Activated T-cell treated with anti-CD3 and anti-CD28 coated beads, Interleukin-2, amount 50 U/mL, for 24 hours (primary cell): ENCODE measurements around the gene XK.
"Not testable (repeated sequence)": the region's sequence is repeated elsewhere in the genome, so short reads cannot be mapped to it uniquely, and the experiment has no call there.

ENCODE experiments used
- DNase-seq: peaks from one replicate; pipeline ENCODE4 v3.0.0-alpha.2; 2020
- H3K27ac Mint-ChIP-seq: 2 replicates; pipeline ENCODE4 v1.8.0; 2020; ENCODE audit warnings: mild to moderate bottlenecking, mixed read lengths
- H3K27me3 Mint-ChIP-seq: 2 replicates; pipeline ENCODE4 v1.8.0; 2020; ENCODE audit warnings: mixed read lengths
- H3K36me3 Mint-ChIP-seq: 2 replicates; pipeline ENCODE4 v1.8.0; 2020; ENCODE audit warnings: low read depth, mixed read lengths
- H3K4me1 Mint-ChIP-seq: 2 replicates; pipeline ENCODE4 v1.8.0; 2020; ENCODE audit warnings: low read depth, mixed read lengths
- H3K4me3 Mint-ChIP-seq: 2 replicates; pipeline ENCODE4 v1.8.0; 2020; ENCODE audit warnings: mild to moderate bottlenecking, moderate library complexity, mixed read lengths
- H3K9me3 Mint-ChIP-seq: 2 replicates; pipeline ENCODE4 v1.8.0; 2020; ENCODE audit warnings: mixed read lengths

Gene XK, protein sequence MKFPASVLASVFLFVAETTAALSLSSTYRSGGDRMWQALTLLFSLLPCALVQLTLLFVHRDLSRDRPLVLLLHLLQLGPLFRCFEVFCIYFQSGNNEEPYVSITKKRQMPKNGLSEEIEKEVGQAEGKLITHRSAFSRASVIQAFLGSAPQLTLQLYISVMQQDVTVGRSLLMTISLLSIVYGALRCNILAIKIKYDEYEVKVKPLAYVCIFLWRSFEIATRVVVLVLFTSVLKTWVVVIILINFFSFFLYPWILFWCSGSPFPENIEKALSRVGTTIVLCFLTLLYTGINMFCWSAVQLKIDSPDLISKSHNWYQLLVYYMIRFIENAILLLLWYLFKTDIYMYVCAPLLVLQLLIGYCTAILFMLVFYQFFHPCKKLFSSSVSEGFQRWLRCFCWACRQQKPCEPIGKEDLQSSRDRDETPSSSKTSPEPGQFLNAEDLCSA

GRCh38 chrX:37685381-37686359, at the start of gene XK:
Gene XK (plus strand): TSS chrX:37685791. CDS start chrX:37685962, 171 bp downstream.
- Mint-ChIP-seq H3K4me1 (peaks cover 6% of the 10 kb centered on the region), H3K9me3 (no peaks in the 10 kb centered on the region), H3K27ac (no peak within 1 kb of the TSS), H3K27me3 (peaks cover 35% of the 10 kb centered on the region), H3K36me3 (no peaks in the 10 kb centered on the region), H3K4me3 (peak within 1 kb of the TSS; percentile 62)
- peak; percentile 68 for DNase-seq

DNA sequence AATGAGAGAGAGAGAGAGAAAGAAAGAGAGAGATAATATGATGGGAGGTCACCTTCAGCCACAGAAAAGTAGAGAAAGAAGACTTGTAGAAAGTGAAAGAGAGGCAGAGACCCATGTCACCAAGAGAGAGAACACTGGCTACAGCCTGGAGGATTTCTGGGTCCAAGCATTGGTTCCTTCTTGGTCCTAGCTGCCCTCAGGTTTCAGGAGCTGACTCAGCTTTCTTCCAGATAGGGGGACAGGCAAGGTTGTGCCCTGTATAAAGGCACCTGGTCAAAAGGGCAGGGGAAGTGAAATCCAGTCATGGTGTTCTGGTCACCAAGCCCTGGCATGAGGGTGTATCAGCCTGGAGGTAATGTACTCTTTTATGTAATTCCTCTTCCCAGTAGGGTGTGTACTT, 47.5 kb upstream of the XK start:
- no peak overlapping the region for H3K27ac Mint-ChIP-seq
- H3K36me3 Mint-ChIP-seq = no peaks in the 10 kb centered on the region
- H3K4me3 Mint-ChIP-seq = no peak overlapping the region
- DNase-seq = no peak
- no peaks in the 10 kb centered on the region for H3K9me3 Mint-ChIP-seq
- no peaks in the 10 kb centered on the region for H3K4me1 Mint-ChIP-seq
- peaks cover 38% of the 10 kb centered on the region for H3K27me3 Mint-ChIP-seq

DNA sequence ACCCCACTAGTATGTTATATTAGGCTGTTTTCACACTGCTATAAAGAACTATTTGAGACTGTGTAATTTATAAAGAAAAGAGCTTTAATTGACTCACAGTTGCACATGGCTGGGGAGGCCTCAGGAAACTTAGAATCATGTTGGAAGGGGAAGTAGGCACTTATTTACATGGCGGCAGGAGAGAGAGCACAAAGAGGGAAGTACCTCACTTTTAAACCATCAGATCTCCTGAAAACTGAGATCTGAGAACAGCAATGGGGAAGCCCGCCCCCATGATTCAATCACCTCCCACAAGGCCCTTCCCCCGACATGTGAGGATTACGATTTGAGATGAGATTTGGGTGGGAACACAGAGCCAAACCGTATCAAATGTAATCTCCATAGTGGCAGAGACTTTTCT, 45.4 kb upstream of the XK start:
- H3K4me3 Mint-ChIP-seq = no peak overlapping the region
- no peak overlapping the region for H3K27ac Mint-ChIP-seq
- peaks cover 33% of the 10 kb centered on the region for H3K27me3 Mint-ChIP-seq
- H3K9me3 Mint-ChIP-seq = no peaks in the 10 kb centered on the region
- H3K36me3 Mint-ChIP-seq = no peaks in the 10 kb centered on the region
- H3K4me1 Mint-ChIP-seq = no peaks in the 10 kb centered on the region
- DNase-seq = no peak

DNA sequence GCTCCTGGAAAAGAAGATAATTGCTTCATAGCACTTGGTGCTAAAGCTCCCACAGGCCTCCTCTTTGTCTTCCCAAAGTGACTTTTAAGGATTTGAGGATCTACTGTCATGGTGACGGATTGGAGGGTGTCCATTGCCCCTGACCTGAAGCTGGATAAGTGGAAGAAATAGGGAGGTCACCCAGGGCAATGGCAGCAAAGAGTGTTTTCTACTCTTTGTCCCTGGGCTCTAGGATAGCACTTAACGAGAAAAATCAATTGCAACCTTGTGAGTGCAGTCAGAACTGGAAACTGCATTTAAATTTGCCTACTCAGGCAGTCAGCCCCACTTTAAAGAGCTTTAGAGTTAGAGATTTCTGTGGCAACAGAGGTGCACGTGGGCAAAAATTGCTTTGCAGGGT, 43.7 kb upstream of the XK start:
- no peak overlapping the region for H3K4me3 Mint-ChIP-seq
- no peaks in the 10 kb centered on the region for H3K9me3 Mint-ChIP-seq
- H3K27ac Mint-ChIP-seq = no peak overlapping the region
- peaks cover 36% of the 10 kb centered on the region for H3K27me3 Mint-ChIP-seq
- no peaks in the 10 kb centered on the region for H3K36me3 Mint-ChIP-seq
- no peaks in the 10 kb centered on the region for H3K4me1 Mint-ChIP-seq
- no peak for DNase-seq

DNA sequence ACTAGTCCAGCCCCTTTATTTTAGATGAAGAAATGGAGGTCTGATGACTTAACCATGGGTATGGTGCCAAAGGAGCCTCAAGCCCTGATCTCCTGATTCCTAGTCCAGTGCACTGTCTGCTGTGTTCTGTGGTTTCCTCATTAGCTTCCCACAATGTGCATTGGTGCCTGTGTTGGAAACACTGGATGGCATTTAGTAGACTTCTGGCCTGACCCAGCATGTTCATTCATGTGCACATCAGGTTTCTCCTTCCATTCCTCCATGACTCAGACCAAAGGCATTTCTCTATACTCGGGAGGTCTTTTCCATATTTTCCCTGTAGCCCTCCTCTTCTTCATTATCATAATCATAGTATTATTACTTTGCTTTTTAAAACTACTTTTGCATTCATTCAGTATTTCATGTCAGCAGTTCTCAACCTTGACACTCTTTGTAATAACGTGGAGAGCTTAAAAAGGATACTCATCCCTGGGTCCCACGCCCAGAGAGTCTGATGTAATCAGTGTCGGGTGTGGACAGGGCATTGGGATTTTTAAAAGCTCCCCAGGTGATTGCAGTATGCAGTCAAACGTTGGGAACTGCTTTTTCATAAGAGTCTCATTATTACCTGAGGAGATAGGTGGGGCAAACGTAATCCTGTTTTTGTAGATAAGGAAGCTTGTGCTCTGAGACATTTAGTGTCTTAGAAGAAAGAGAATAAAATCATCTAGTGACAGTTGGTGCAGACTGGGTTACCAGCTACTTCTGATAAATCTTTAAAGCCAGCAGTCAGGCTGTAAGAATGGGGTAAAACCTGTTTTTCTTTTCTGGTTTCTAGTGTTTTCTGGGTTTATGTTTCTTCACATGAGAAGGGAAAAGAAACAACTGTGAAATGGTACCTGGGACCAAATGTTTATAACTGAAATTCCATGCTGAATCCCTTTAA, 40.9 kb upstream of the XK start:
- peaks cover 5% of the 10 kb centered on the region for H3K9me3 Mint-ChIP-seq
- no peaks in the 10 kb centered on the region for H3K36me3 Mint-ChIP-seq
- no peak overlapping the region for H3K4me3 Mint-ChIP-seq
- no peak overlapping the region for H3K27ac Mint-ChIP-seq
- peaks cover 22% of the 10 kb centered on the region for H3K27me3 Mint-ChIP-seq
- no peaks in the 10 kb centered on the region for H3K4me1 Mint-ChIP-seq
- no peak for DNase-seq

DNA sequence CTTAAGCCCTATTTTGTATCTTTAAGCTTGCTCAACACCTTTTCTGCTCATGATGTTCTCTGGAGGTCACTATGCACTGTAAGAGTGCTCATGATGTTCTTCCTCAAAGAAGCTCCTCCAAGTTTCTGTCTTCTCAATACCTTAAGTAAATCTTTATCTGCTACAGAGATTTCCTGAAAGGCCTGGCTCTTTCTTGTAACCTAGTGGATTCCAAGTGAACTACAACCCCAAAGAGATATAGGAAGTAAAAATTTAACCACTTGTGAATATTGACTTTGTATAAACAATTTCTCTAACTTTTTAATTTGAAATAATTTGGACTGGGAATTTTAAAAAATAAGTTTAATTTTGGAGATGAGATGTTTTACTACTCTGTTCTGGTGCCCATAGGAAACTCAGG, 39.3 kb upstream of the XK start:
- Mint-ChIP-seq H3K9me3 (peaks cover 5% of the 10 kb centered on the region), H3K36me3 (no peaks in the 10 kb centered on the region), H3K4me1 (no peaks in the 10 kb centered on the region), H3K27me3 (peaks cover 15% of the 10 kb centered on the region), H3K4me3 (no peak overlapping the region), H3K27ac (no peak overlapping the region)
- no peak for DNase-seq

DNA sequence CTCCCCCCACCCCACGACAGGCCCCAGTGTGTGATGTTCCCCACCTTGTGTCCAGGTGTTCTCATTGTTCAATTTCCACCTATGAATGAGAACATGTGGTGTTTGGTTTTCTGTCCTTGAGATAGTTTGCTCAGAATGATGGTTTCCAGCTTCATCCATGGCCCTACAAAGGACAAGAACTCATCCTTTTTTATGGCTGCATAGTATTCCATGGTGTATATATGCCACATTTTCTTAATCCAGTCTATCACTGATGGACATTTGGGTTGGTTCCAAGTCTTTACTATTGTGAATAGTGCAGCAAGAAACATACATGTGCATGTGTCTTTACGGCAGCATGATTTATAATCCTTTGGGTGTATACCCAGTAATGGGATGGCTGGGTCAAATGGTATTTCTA, 34.7 kb upstream of the XK start:
- H3K9me3 Mint-ChIP-seq, H3K27ac Mint-ChIP-seq, DNase-seq, H3K4me3 Mint-ChIP-seq, H3K36me3 Mint-ChIP-seq, H3K4me1 Mint-ChIP-seq: not testable (repeated sequence)
- H3K27me3 Mint-ChIP-seq = peaks cover 30% of the 10 kb centered on the region

- H3K36me3 Mint-ChIP-seq = no peaks in the 10 kb centered on the region
- no peak for DNase-seq
- no peak overlapping the region for H3K27ac Mint-ChIP-seq
- H3K4me1 Mint-ChIP-seq = peaks cover 2% of the 10 kb centered on the region
- peaks cover 5% of the 10 kb centered on the region for H3K9me3 Mint-ChIP-seq
- peaks cover 30% of the 10 kb centered on the region for H3K27me3 Mint-ChIP-seq
- no peak overlapping the region for H3K4me3 Mint-ChIP-seq
Observed at GRCh38 chrX:37651921-37652452, 33.6 kb upstream of the XK start.

DNA sequence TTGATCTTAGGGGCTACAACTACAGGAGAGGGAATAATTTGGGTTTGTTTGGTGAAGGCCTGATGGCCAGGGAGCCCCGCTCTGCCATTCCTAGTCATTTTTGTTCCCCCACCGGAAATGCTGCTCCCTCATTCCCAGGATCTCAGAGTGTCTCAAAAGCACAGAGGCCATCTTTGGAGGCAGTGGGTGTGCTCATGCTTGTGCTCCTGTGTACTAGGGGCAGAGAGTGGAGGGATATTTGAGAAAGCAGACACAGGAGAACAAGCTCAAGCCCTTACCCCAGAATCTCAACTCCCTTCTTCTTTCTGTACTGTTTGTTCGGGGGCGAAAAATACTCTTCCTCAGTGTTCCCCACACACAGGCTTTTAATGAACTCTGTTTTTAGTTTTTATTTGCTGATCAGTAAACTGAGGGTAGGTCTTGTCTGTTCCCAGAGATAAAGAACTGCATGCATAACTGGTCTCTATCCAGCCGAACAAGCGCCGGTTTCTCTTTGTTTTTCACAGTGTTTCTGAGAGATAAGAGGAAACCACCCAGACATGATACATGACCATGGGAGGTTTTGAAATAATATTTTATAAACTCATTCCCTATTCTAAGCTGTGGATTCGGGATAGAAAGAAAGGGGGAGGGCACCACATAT, 32.9 kb upstream of the XK start:
- H3K9me3 Mint-ChIP-seq = peaks cover 5% of the 10 kb centered on the region
- no peaks in the 10 kb centered on the region for H3K36me3 Mint-ChIP-seq
- H3K27me3 Mint-ChIP-seq = peaks cover 30% of the 10 kb centered on the region
- no peak overlapping the region for H3K27ac Mint-ChIP-seq
- peaks cover 2% of the 10 kb centered on the region for H3K4me1 Mint-ChIP-seq
- DNase-seq = no peak
- no peak overlapping the region for H3K4me3 Mint-ChIP-seq

DNA sequence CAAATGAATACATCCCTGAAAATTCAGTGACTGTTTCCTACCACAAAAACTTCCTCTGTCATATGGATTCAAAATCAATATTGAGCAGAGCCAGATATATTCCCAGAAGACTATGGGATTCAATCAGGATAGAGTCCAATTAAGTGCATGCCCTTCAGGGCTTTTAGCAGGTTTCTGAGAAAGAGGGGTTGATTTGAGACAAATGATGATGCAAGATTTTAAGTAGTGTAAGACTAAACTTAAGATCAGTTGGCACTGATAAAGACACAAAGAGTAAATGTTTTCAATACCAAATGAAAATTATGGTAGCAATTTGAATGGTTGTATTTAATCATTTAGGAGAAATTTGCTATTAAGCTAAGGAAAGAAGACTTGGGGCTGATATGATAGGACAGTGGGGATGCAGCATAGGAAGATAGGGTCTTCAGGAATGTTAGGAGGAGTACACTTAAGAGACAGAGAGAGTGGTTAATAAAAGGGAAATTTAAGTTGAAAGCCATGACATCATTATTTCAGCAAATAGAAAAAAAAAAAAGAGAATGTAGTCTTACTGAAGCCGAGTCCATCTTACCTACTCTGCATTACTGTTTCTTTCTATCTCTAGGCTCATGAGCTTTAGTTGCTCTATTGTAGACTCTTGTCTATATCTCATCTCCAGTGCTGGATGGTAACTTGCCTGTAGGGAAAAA, 32.0 kb upstream of the XK start:
- H3K4me3 Mint-ChIP-seq = no peak overlapping the region
- H3K4me1 Mint-ChIP-seq = peaks cover 2% of the 10 kb centered on the region
- H3K27me3 Mint-ChIP-seq = peaks cover 33% of the 10 kb centered on the region
- DNase-seq = no peak
- no peak overlapping the region for H3K27ac Mint-ChIP-seq
- no peaks in the 10 kb centered on the region for H3K36me3 Mint-ChIP-seq
- H3K9me3 Mint-ChIP-seq = peaks cover 5% of the 10 kb centered on the region

DNA sequence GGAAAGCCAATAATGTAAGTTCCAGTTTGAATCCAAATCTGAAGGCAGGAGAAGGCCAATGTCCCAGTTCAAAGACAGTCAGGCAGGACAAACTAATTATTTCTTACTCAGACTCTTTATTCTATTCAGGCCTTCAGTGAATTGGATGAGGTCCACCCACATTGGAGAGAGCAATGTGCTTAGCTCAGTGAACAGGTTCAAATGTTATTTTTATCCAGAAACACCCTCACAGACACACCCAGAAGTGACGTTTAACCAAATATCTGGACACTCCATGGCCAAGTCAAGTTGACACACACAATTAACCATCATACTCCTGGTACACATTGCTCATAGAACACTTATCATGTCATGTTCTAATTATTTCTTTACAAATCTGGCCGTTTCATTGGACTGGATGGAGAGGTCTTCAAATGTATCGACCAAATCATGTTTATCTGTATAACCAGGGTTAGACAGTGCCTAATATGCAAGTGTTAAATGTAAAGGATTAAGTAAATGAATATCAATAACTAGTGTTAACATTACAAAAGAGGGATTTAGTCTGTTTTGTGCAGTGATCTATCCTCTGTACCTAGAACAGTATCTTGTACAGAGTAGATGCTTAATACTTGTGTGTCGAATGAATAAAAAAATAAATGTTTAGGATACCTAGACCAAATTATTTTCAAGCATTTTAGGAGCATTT, 27.1 kb upstream of the XK start:
- H3K4me1 Mint-ChIP-seq = no peaks in the 10 kb centered on the region
- H3K4me3 Mint-ChIP-seq = no peak overlapping the region
- DNase-seq = no peak
- H3K36me3 Mint-ChIP-seq = no peaks in the 10 kb centered on the region
- no peaks in the 10 kb centered on the region for H3K9me3 Mint-ChIP-seq
- peaks cover 42% of the 10 kb centered on the region for H3K27me3 Mint-ChIP-seq
- no peak overlapping the region for H3K27ac Mint-ChIP-seq

- Mint-ChIP-seq H3K9me3 (no peaks in the 10 kb centered on the region), H3K4me3 (no peak overlapping the region), H3K27me3 (peaks cover 39% of the 10 kb centered on the region), H3K4me1 (no peaks in the 10 kb centered on the region), H3K36me3 (no peaks in the 10 kb centered on the region), H3K27ac (no peak overlapping the region)
- DNase-seq = no peak
Observed at GRCh38 chrX:37659047-37659446, 26.5 kb upstream of the XK start.

DNA sequence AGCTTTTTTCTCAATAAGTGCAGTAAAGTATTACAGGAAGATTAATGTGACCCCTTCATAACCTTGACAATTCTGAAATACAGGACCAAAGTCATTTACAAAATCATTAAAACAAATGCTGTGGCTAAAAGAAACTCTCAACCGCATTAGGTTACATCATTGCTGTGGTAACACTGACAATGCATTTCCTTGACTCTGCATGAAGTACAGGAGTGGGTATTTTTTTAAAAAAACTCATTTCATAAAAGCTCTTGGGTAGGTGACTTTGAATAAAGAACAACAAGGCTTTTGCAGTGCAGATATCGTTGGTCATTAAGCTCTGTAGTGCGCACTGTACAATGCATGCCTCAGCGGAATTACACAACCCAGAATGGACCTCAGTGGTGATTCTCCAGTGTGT, 23.4 kb upstream of the XK start:
- no peak for DNase-seq
- Mint-ChIP-seq H3K9me3 (no peaks in the 10 kb centered on the region), H3K27ac (no peak overlapping the region), H3K36me3 (no peaks in the 10 kb centered on the region), H3K4me1 (no peaks in the 10 kb centered on the region), H3K27me3 (peaks cover 22% of the 10 kb centered on the region), H3K4me3 (no peak overlapping the region)
